KMS-11 (cell line): ENCODE data around the gene TRAF1.

ENCODE experiments used
- H2AFZ ChIP-seq: fragments of 200-600 bp; sonication (generic); 2 replicates; pipeline ENCODE4 v1.6.1; 2016; ENCODE audit warnings: antibody characterized with exemption, mixed run types, low read depth
- H3K27ac ChIP-seq: fragments of 200-600 bp; sonication (generic); 2 replicates; pipeline ENCODE4 v1.6.1; 2016; ENCODE audit warnings: mild to moderate bottlenecking, mixed run types
- H3K27me3 ChIP-seq: fragments of 200-600 bp; sonication (generic); 2 replicates; pipeline ENCODE4 v1.6.1; 2017; ENCODE audit warnings: mild to moderate bottlenecking, low read depth, mixed run types, moderate library complexity; ENCODE audit not compliant: insufficient read depth
- H3K36me3 ChIP-seq: fragments of 200-600 bp; sonication (generic); 2 replicates; pipeline ENCODE4 v1.6.1; 2017; ENCODE audit warnings: mild to moderate bottlenecking, mixed run types; ENCODE audit not compliant: insufficient read depth
- H3K4me1 ChIP-seq: fragments of 200-600 bp; sonication (generic); 2 replicates; pipeline ENCODE4 v1.6.1; 2016; ENCODE audit warnings: mild to moderate bottlenecking, low read depth, mixed run types; ENCODE audit not compliant: poor library complexity, severe bottlenecking
- H3K4me2 ChIP-seq: fragments of 200-600 bp; sonication (generic); 2 replicates; pipeline ENCODE4 v1.7.0; 2016; ENCODE audit warnings: mild to moderate bottlenecking, mixed run types
- H3K4me3 ChIP-seq: fragments of 200-600 bp; sonication (generic); IDR thresholded peaks from 2 replicates; pipeline ENCODE4 v1.6.1; 2017; ENCODE audit warnings: low read depth, low read length, mixed read lengths; ENCODE audit not compliant: insufficient read depth
- H3K79me2 ChIP-seq: fragments of 200-600 bp; sonication (generic); 2 replicates; pipeline ENCODE4 v1.6.1; 2016; ENCODE audit warnings: low read depth, mixed run types; ENCODE audit not compliant: insufficient read depth
- H3K9ac ChIP-seq: fragments of 200-600 bp; sonication (generic); 2 replicates; pipeline ENCODE4 v1.6.1; 2016; ENCODE audit warnings: mild to moderate bottlenecking, mixed run types
- H4K20me1 ChIP-seq: fragments of 200-600 bp; sonication (generic); 2 replicates; pipeline ENCODE4 v1.6.1; 2016; ENCODE audit warnings: mild to moderate bottlenecking, mixed run types; ENCODE audit not compliant: insufficient read depth
- TF ChIP-seq, protein P1 (sequence below): fragments of 200-600 bp; sonication (generic); conservative IDR thresholded peaks from 2 replicates; pipeline ENCODE4 v1.6.1; 2017; ENCODE audit warnings: low read depth, mild to moderate bottlenecking, antibody characterized with exemption, low read length, moderate library complexity, mixed read lengths

Gene TRAF1

DNA sequence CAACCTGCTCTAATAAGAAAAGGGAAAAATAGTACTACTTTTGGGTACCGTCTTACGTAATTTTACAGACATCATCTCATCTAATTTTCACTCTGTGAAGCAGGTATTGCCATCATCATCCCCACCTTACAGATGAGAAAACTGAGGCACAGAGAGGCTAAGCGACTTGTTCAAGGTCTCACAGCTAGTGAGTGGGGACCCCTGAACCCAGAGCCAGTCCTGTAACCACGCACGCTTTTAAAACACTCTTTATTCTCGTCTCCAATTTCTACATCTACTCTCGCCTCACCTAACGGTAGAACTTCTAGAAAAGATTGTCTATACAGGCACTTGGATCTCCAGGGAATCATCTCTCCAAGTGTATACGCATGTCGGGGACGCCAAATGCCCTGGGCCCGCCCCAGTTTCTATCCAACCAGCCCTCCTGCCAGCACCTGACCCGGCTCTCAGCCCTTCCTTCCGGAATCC, 1.5 kb upstream of the TRAF1 start:
- Histone ChIP-seq H3K79me2 (no peaks in the 10 kb centered on the region), H3K4me2 (peak overlapping the region; percentile 77), H4K20me1 (no peaks in the 10 kb centered on the region), H3K27ac (no peak overlapping the region), H3K27me3 (no peaks in the 10 kb centered on the region), H2AFZ (peak overlapping the region; percentile 75), H3K4me1 (peaks cover 81% of the 10 kb centered on the region), H3K36me3 (no peaks in the 10 kb centered on the region), H3K9ac (peak overlapping the region; percentile 70), H3K4me3 (no peak overlapping the region)
- TF ChIP-seq, protein P1, sequence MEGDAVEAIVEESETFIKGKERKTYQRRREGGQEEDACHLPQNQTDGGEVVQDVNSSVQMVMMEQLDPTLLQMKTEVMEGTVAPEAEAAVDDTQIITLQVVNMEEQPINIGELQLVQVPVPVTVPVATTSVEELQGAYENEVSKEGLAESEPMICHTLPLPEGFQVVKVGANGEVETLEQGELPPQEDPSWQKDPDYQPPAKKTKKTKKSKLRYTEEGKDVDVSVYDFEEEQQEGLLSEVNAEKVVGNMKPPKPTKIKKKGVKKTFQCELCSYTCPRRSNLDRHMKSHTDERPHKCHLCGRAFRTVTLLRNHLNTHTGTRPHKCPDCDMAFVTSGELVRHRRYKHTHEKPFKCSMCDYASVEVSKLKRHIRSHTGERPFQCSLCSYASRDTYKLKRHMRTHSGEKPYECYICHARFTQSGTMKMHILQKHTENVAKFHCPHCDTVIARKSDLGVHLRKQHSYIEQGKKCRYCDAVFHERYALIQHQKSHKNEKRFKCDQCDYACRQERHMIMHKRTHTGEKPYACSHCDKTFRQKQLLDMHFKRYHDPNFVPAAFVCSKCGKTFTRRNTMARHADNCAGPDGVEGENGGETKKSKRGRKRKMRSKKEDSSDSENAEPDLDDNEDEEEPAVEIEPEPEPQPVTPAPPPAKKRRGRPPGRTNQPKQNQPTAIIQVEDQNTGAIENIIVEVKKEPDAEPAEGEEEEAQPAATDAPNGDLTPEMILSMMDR = no peak

DNA sequence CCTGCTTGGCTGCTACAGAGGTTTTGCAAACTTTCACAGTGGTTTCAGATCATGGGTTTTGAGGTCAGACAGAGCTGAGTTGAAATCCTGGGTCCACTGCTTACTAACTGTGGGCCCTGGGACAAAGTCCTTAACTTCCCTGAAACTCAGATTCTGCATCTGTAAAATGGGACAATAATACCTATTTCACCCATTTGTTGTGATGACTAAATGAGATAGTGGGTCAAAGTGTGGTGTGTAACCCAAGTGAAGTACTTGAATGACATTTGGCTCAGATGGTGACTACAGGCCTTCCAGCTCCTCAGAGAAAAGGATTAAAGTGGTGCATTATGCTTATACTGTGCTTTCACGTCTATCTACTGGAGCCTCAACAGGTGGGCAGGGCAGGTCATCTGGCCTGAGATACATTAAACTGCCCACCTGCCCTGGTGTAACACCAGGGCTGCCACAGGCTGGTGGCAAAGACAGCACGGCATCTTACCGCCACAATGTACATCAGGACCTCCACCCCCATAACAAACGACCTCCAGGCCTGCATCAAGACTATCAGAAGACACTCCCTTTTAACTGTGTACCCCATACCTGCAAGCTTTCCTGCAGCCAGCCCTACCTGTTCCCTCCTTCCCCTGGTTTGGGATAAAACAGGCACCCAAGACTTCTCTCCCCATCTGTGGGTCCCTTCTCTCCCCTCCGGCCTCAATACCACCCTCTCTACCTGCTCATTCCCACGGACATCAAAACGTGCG, 846 bp upstream of the TRAF1 start:
- Histone ChIP-seq H3K27ac (0 out of 2 replicates have a peak overlapping the region, but pooled peaks have one; percentile 4), H3K36me3 (no peaks in the 10 kb centered on the region), H3K79me2 (no peaks in the 10 kb centered on the region), H3K9ac (no peak overlapping the region), H3K4me2 (peak overlapping the region; percentile 77; the same call in 1 of the 2 replicates), H3K4me1 (peaks cover 75% of the 10 kb centered on the region), H3K27me3 (no peaks in the 10 kb centered on the region), H2AFZ (no peak overlapping the region), H3K4me3 (no peak overlapping the region), H4K20me1 (no peaks in the 10 kb centered on the region)
- TF ChIP-seq, protein P1 = no peak

DNA sequence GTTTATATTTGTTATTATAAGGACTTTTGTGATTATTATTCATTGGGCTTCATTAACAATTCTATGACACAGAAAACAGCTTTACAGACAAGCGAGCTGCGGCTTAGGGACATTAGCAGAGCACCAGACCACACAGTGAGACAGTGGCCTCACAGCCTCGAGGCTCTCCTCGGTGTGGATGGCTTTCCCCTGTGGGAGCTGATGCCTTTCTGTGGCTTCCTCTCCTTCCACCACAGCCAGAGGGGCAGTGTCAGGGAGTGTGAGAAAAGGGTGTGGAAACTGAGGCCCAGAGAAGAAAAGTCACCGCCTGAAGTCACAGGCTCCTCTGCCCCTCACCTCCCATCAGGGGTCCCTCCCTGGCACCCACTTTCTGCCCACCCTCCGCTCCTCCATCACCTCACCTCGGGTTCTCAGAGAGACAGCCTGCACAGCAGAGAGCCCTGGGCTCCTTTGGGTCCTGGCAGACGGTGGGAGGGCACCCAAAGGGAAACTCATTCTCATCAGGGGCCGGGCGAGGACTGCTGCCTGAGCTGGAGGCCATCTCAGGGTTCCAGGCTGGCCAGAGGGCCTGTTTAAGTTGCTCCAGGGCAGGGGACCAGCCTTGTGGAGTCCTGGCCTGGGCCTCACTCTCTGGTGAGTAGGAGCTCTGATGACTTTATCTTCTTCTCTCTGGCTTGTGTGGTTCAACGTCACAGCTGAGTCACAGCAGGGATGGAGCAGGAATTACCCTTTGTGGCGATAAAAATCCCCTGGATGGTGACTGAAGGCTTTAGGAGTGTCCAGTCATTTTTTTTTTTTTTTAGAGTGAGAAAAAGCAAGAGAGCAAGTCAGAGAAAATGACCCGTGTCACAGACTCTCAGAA, 830 bp downstream of the TRAF1 start:
- Histone ChIP-seq H3K79me2 (no peaks in the 10 kb centered on the region), H3K27ac (no peak overlapping the region; the same call in 1 of the 2 replicates), H3K4me1 (peaks cover 59% of the 10 kb centered on the region), H3K27me3 (no peaks in the 10 kb centered on the region), H3K36me3 (no peaks in the 10 kb centered on the region), H4K20me1 (no peaks in the 10 kb centered on the region), H3K4me3 (no peak overlapping the region), H2AFZ (no peak overlapping the region), H3K4me2 (peak overlapping the region; percentile 77; the same call in 1 of the 2 replicates), H3K9ac (no peak overlapping the region)
- TF ChIP-seq, protein P1 = no peak

DNA sequence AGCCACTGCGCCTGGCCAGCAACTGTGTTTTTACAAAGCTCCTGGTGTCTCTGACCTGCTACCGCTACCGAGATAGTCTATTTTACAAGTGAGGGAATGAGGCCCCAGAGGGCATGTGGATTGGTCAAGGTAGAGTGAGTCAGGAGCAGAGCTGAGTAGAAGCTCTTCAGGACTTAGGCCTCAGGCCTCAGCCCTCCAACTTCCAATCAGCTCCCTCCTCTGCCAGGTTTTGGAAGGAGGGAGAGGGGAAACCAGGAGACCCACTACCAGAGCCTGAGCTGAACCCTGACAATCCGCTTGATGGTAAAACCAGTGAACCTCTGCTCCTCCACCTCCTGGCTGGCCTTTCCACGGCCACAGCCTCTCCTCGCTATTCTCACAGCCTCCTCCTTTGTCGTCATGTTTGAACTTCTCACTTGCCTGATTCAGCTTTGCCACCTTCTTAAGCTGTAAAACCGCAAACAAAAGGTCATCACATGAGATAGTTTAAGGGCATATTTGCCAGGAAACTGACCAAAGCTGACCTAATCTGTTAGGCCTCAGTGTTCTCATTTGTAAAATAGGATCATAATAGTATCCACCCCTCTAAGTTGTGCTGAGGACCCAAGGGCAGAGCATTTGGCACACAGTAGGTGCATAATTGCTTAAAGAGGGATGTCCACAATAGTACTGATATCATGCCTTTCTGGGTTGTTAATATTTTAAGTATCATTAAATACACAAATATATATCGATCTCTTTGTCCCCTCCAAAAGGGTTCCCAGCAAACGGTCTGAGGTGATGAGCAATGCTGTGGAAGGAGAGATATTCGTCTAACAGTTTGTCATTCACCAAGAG, 1.7 kb downstream of the TRAF1 start:
- Histone ChIP-seq H3K27me3 (no peaks in the 10 kb centered on the region), H3K4me2 (no peak overlapping the region), H3K27ac (no peak overlapping the region), H3K36me3 (no peaks in the 10 kb centered on the region), H3K4me3 (no peak overlapping the region), H3K79me2 (no peaks in the 10 kb centered on the region), H3K9ac (no peak overlapping the region), H3K4me1 (peaks cover 59% of the 10 kb centered on the region), H2AFZ (no peak overlapping the region), H4K20me1 (no peaks in the 10 kb centered on the region)
- TF ChIP-seq, protein P1 = no peak
